ENCODE results near the gene LRRC8C. TPM values are rescaled to one million over a fixed set of nuclear protein-coding genes. Genes with fewer than 3 reads are reported as not detected.
A peak's percentile ranks its signal among the peaks of the same experiment; 100 is the strongest.

Gene LRRC8C
- total and polyA plus RNA-seq, 2 experiments from 2014 or later, result 0.89 to 3.9 TPM

DNA sequence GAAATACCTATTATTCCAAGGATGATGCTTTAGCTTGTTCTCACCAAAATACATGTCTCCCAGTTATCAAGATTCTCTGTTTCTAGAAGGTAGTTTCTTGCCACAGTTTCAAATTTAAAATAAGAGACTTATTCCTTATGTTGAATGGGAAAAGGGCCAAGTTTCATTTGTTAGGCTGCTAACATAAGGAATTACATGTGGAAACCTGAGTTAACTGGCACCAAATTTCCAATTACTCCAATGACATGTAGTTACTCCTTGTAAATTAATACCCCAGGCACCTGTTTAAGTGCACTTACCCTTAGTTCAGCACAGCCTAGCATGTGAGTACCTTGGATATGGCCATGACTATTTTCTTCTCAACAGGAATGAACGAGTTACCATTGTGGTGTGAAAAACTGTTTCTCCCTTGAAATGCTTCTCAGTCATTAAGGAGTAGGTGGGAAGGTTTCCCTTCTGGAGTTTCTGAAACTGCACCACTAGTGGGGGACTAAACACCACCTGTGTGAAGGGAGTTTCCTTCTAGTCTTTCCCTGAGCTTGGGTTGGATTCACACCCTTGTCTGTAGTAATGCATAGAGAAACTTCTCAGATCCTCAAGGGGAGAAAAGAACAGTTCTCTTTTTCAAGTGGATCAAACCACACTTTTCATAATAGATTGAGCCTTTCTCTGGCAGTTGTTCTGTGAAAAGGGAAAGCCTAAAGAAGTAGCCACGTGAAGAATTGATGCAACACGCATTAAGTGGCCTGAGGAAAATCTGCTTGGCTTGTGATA is 32.3 kb upstream of the LRRC8C start:
- no peaks in the 10 kb centered on the region for H4K20me1 ChIP-seq (replicated peaks; ENCODE audit: insufficient read depth)
- no peak for ATAC-seq
- Mint-ChIP-seq H3K4me1 (peaks cover 44% of the 10 kb centered on the region), H3K27me3 (ENCODE audit: insufficient read depth, low read depth, poor library complexity) (no peaks in the 10 kb centered on the region), H3K4me3 (no peak overlapping the region), H3K27ac (no peak overlapping the region), H3K36me3 (ENCODE audit: low read depth) (no peaks in the 10 kb centered on the region), H3K9me3 (no peaks in the 10 kb centered on the region)
- H3K79me2 ChIP-seq (replicated peaks; ENCODE audit: insufficient read depth), result no peaks in the 10 kb centered on the region
- no peaks in the 10 kb centered on the region for H3K9me2 ChIP-seq (ENCODE audit: insufficient read depth)
- TF ChIP-seq, protein P1, sequence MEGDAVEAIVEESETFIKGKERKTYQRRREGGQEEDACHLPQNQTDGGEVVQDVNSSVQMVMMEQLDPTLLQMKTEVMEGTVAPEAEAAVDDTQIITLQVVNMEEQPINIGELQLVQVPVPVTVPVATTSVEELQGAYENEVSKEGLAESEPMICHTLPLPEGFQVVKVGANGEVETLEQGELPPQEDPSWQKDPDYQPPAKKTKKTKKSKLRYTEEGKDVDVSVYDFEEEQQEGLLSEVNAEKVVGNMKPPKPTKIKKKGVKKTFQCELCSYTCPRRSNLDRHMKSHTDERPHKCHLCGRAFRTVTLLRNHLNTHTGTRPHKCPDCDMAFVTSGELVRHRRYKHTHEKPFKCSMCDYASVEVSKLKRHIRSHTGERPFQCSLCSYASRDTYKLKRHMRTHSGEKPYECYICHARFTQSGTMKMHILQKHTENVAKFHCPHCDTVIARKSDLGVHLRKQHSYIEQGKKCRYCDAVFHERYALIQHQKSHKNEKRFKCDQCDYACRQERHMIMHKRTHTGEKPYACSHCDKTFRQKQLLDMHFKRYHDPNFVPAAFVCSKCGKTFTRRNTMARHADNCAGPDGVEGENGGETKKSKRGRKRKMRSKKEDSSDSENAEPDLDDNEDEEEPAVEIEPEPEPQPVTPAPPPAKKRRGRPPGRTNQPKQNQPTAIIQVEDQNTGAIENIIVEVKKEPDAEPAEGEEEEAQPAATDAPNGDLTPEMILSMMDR (conservative IDR thresholded peaks at IDR 0.05; ENCODE audit: low read depth in 2 of 2), result no peak
- TF ChIP-seq POLR2AphosphoS5 (IDR thresholded peaks at IDR 0.05; ENCODE audit: low read depth) (no peak), STAT1 (IDR thresholded peaks at IDR 0.05; ENCODE audit: unreplicated experiment) (no peak), ZNF331 (CRISPR knock-in tag; IDR thresholded peaks at IDR 0.05; ENCODE audit: low read depth) (no peak)
- 0 out of 2 replicates have a peak overlapping the region, but pooled peaks have one; percentile 7 for H3K4me2 ChIP-seq
- H3F3A ChIP-seq (replicated peaks; ENCODE audit: low read depth), result 0 out of 2 replicates have a peak, but pooled peaks cover 3% of the 10 kb centered on the region
- no peak overlapping the region for H2AFZ ChIP-seq
- no peak overlapping the region for H3K27ac ChIP-seq (ENCODE audit: low read depth)
- H3K4me1 ChIP-seq (ENCODE audit: insufficient read depth), result peaks cover 42% of the 10 kb centered on the region
- no peak overlapping the region for H3K4me3 ChIP-seq
- H3K27me3 ChIP-seq (ENCODE audit: insufficient read depth), result no peaks in the 10 kb centered on the region
- DNase-seq (ENCODE audit: low spot score), result no peak
- H3K36me3 ChIP-seq (ENCODE audit: insufficient read depth), result no peaks in the 10 kb centered on the region

DNA sequence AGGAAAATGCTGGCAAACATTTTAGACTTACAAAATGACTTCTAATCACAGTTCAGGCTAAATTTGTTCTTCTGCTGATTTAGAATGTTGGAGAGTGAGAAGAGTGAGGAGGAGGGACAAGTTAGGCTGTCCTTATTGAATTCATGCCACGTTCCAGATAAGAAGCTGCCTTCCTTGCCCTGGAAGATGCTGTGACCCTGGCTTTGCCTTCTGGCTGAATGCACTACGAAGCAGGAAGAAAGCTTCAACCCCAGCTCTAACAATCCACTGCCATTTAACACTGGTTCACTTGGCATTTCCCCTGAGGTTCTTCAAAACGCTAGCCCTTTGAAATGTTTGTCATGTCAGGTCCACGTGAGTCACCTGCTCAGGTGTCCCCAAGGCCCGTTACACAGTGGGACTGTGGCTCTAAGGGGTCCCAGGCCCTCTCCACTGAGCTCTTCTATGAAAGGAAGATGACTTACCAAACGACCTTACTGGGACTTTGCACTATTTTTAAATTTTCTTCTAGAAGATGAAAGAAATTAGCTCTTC is 30.0 kb upstream of the LRRC8C start:
- Mint-ChIP-seq H3K4me3 (no peak overlapping the region), H3K27me3 (ENCODE audit: insufficient read depth, low read depth, poor library complexity) (no peaks in the 10 kb centered on the region), H3K27ac (no peak overlapping the region), H3K4me1 (peaks cover 24% of the 10 kb centered on the region), H3K36me3 (ENCODE audit: low read depth) (no peaks in the 10 kb centered on the region), H3K9me3 (no peaks in the 10 kb centered on the region)
- TF ChIP-seq NANOG (IDR thresholded peaks at IDR 0.05; ENCODE audit: borderline replicate concordance) (no peak), ZNF331 (CRISPR knock-in tag; IDR thresholded peaks at IDR 0.05; ENCODE audit: low read depth) (no peak)
- TF ChIP-seq, protein P2, sequence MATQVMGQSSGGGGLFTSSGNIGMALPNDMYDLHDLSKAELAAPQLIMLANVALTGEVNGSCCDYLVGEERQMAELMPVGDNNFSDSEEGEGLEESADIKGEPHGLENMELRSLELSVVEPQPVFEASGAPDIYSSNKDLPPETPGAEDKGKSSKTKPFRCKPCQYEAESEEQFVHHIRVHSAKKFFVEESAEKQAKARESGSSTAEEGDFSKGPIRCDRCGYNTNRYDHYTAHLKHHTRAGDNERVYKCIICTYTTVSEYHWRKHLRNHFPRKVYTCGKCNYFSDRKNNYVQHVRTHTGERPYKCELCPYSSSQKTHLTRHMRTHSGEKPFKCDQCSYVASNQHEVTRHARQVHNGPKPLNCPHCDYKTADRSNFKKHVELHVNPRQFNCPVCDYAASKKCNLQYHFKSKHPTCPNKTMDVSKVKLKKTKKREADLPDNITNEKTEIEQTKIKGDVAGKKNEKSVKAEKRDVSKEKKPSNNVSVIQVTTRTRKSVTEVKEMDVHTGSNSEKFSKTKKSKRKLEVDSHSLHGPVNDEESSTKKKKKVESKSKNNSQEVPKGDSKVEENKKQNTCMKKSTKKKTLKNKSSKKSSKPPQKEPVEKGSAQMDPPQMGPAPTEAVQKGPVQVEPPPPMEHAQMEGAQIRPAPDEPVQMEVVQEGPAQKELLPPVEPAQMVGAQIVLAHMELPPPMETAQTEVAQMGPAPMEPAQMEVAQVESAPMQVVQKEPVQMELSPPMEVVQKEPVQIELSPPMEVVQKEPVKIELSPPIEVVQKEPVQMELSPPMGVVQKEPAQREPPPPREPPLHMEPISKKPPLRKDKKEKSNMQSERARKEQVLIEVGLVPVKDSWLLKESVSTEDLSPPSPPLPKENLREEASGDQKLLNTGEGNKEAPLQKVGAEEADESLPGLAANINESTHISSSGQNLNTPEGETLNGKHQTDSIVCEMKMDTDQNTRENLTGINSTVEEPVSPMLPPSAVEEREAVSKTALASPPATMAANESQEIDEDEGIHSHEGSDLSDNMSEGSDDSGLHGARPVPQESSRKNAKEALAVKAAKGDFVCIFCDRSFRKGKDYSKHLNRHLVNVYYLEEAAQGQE (IDR thresholded peaks at IDR 0.05; ENCODE audit: unreplicated experiment), result no peak
- Histone ChIP-seq H3F3A (replicated peaks; ENCODE audit: low read depth) (0 out of 2 replicates have a peak, but pooled peaks cover 3% of the 10 kb centered on the region), H3K36me3 (ENCODE audit: insufficient read depth) (no peaks in the 10 kb centered on the region), H3K4me2 (no peak overlapping the region), H3K4me1 (ENCODE audit: insufficient read depth) (peaks cover 19% of the 10 kb centered on the region), H3K4me3 (no peak overlapping the region), H3K9me2 (ENCODE audit: insufficient read depth) (no peaks in the 10 kb centered on the region), H3K79me2 (replicated peaks; ENCODE audit: insufficient read depth) (no peaks in the 10 kb centered on the region), H2AFZ (no peak overlapping the region), H4K20me1 (replicated peaks; ENCODE audit: insufficient read depth) (no peaks in the 10 kb centered on the region), H3K27ac (ENCODE audit: low read depth) (no peak overlapping the region), H3K27me3 (ENCODE audit: insufficient read depth) (no peaks in the 10 kb centered on the region)
- ATAC-seq (no peak), DNase-seq (ENCODE audit: low spot score) (no peak)

All from GM23338 (cell line).